Gastrocnemius medialis (tissue), 4 donors: ENCODE results near the gene NCBP1. TPM values are rescaled to one million over a fixed set of nuclear protein-coding genes. Genes with fewer than 3 reads are reported as not detected.

ENCODE experiments used
- ATAC-seq, 2 donors: fragments of 150-250 bp; one replicate each; pipeline ENCODE4 v1.9.1; 2016
- DNase-seq, 2 donors: peaks; one replicate each; pipeline ENCODE4 v3.0.0-alpha.2; 2019
- H3K27ac ChIP-seq, 4 donors: fragments of 200-600 bp; sonication (generic); 1 replicate in 1 of 4; 2 replicates in 3 of 4; pipeline ENCODE4 v1.5.1; 2016 to 2018; ENCODE audit warnings: mild to moderate bottlenecking in 2 of 4, moderate library complexity in 1 of 4
- H3K27me3 ChIP-seq, 3 donors: fragments of 200-600 bp; sonication (generic) in 2 of 3; 1 replicate in 1 of 3; 2 replicates in 2 of 3; pipeline versions ENCODE4 v1.5.1 to v1.6.0; 2016 to 2019; ENCODE audit warnings: mild to moderate bottlenecking in 1 of 3, moderate library complexity in 1 of 3
- H3K36me3 ChIP-seq, 2 donors: fragments of 200-600 bp; sonication (generic) in 1 of 2; one replicate each; pipeline ENCODE4 v1.5.1; 2017 to 2018
- H3K4me1 ChIP-seq, 2 donors: fragments of 200-600 bp; sonication (generic) in 1 of 2; one replicate each; pipeline ENCODE4 v1.5.1; 2016 to 2017; ENCODE audit warnings: mild to moderate bottlenecking in 2 of 2
- H3K4me3 ChIP-seq, 4 donors: fragments of 200-600 bp; sonication (generic) in 3 of 4; 1 replicate in 1 of 4; 2 replicates in 3 of 4; pipeline ENCODE4 v1.5.1; 2016 to 2019; ENCODE audit warnings: mild to moderate bottlenecking in 2 of 4
- H3K9me3 ChIP-seq, 3 donors: fragments of 200-600 bp; sonication (generic) in 2 of 3; 1 replicate in 1 of 3; 2 replicates in 2 of 3; pipeline ENCODE4 v1.5.1; 2016 to 2019
- POLR2A ChIP-seq, 2 donors: fragments of 450-650 bp; IDR thresholded peaks; one replicate each; pipeline ENCODE4 v1.6.1; 2017; ENCODE audit warnings: antibody characterized with exemption in 2 of 2, mild to moderate bottlenecking in 2 of 2, moderate library complexity in 2 of 2
- in situ Hi-C, 4 donors: fragments of 200-750 bp; cut with MboI; loops; one replicate each; pipeline versions ENCODE4 v1.15.0 to v1.8.0; 2017; ENCODE audit warnings: low sequenced_read_pairs in 4 of 4
- intact Hi-C: fragments of 100-400 bp; cut with DNase I; formaldehyde crosslinking; loops from one replicate; pipeline ENCODE4 v1.15.1; 2023; ENCODE audit warnings: low total_unique reads
- total RNA-seq, 4 donors: library from RNA; depleted of rRNA; stranded (reverse); fragments of >200 nt; gene quantifications; one replicate each; pipeline versions ENCODE4 v1.1.0 to v1.2.3, GENCODE V29; 2016
- TF ChIP-seq, protein P1 (sequence below), 5 experiments: fragments of 450-650 bp in 3 of 5; fragments of 200-600 bp in 2 of 5; sonication (generic) in 2 of 5; IDR thresholded peaks in 4 of 5; conservative IDR thresholded peaks in 1 of 5; 1 replicate in 4 of 5; 2 replicates in 1 of 5; pipeline ENCODE4 v1.5.1; 2016 to 2019; ENCODE audit warnings: antibody characterized with exemption in 5 of 5, mild to moderate bottlenecking in 3 of 5, moderate library complexity in 3 of 5

The NCBP1 gene
- total RNA-seq, 4 donors from 2014 or later: 8.2 to 17.2 (median 15.7) TPM

DNA sequence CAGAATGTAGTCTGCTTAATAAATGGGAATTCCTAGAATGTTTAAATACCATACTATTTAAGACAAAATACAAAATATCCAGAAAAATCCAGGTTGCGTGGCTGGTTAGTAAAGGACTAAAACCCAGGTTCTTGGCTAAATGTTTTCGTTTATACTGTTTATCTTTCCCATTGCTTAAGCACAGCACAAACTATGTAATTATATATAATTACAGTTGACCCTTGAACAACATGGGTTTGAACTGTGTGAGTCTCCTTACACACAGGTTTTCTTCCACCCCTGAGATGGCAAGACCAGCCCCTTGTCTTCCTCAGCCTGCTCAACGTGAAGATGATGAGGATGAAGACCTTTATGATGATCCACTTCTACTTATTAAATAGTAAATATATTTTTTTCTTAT is 38.8 kb downstream of the NCBP1 start:
- Histone ChIP-seq H3K36me3 (peaks cover 5 to 93% of the 10 kb centered on the region in 2 donors), H3K4me1 (no peaks in the 10 kb centered on the region), H3K9me3 (no peaks in the 10 kb centered on the region), H3K4me3 (no peak overlapping the region), H3K27me3 (no peaks in the 10 kb centered on the region), H3K27ac (no peak overlapping the region)
- ATAC-seq: no peak
- in situ Hi-C loops: no loop called here
- no peak for TF ChIP-seq POLR2A (IDR thresholded peaks at IDR 0.05)
- TF ChIP-seq, protein P1, sequence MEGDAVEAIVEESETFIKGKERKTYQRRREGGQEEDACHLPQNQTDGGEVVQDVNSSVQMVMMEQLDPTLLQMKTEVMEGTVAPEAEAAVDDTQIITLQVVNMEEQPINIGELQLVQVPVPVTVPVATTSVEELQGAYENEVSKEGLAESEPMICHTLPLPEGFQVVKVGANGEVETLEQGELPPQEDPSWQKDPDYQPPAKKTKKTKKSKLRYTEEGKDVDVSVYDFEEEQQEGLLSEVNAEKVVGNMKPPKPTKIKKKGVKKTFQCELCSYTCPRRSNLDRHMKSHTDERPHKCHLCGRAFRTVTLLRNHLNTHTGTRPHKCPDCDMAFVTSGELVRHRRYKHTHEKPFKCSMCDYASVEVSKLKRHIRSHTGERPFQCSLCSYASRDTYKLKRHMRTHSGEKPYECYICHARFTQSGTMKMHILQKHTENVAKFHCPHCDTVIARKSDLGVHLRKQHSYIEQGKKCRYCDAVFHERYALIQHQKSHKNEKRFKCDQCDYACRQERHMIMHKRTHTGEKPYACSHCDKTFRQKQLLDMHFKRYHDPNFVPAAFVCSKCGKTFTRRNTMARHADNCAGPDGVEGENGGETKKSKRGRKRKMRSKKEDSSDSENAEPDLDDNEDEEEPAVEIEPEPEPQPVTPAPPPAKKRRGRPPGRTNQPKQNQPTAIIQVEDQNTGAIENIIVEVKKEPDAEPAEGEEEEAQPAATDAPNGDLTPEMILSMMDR (IDR thresholded peaks at IDR 0.05 in 4 of 5, conservative IDR thresholded peaks at IDR 0.05 in 1 of 5): no peak
- intact Hi-C loops: no loop called here
- DNase-seq: no peak

DNA sequence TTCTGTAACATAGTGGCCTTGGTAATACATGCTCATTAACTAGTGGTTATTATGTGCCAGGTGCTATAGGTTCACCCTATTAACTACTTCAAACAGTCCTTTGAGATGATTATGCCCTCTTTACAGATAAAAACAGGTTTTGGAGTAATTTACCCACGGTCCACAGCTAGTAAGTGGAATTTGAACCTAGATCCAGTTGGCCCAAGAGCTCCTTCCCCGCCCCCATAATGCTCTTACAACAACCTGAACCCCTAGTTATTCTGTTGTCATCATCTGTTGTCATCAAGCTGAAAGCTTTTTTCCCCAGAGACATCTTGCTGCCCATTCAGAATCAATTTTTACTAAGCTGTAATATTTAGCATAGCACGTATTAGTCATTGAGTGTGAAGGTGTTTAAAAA is 40.3 kb downstream of the NCBP1 start:
- in situ Hi-C loops: no loop called here
- no peak for TF ChIP-seq POLR2A (IDR thresholded peaks at IDR 0.05)
- TF ChIP-seq, protein P1 (IDR thresholded peaks at IDR 0.05 in 4 of 5, conservative IDR thresholded peaks at IDR 0.05 in 1 of 5): no peak
- DNase-seq (no peak), ATAC-seq (no peak)
- Histone ChIP-seq H3K9me3 (no peaks in the 10 kb centered on the region), H3K4me1 (no peaks in the 10 kb centered on the region), H3K4me3 (no peak overlapping the region), H3K27me3 (no peaks in the 10 kb centered on the region), H3K36me3 (peaks cover 5 to 86% of the 10 kb centered on the region in 2 donors), H3K27ac (no peak overlapping the region)
- intact Hi-C loops: no loop called here

DNA sequence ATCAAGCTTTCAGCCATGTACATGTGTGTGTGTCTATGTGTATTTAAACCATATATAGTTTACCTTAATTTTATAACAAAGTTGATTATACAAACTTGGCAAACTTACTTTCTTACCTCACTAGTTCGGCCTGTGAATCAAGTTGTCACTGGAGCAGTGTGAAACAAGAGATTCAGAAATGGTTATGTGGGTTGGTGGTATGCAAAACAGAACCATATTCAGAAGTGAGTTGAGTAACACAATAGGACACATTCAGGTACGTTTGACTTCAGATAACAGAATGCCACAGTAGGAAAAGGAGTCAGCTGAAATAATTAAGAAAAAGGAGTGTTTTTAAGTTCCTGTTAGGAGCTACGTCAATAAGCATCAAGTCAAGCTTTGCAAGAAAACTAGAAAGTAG is 42.0 kb downstream of the NCBP1 start:
- intact Hi-C loops: no loop called here

DNA sequence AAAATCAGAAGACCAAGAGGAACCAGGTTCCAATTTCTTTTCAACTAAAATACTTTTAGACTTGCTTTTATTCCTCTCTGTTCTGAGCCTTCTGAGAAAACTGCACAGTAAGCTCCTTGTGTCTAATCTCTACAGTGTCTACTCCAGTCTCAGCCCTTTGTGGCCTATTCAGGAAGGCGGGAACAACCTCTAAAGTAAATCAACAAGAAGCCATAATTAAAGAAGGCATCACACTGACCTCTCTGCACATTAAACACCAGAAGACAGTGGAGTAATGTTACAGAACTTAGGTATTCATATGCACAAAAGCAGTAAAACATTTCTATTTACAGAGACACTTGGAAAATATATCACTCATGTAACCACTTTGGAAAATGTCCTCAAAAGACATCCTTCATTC is 48.6 kb downstream of the NCBP1 start:
- H3K4me3 ChIP-seq: no peak overlapping the region
- intact Hi-C loops (no loop called here), in situ Hi-C loops (loop anchor here in 1 of 4 donors (25.0 kb wide), 1 partner anchor 330 kb away; no protein-coding TSS in a partner anchor)
- ATAC-seq: no peak
- TF ChIP-seq POLR2A (IDR thresholded peaks at IDR 0.05): no peak
- TF ChIP-seq, protein P1 (IDR thresholded peaks at IDR 0.05 in 4 of 5, conservative IDR thresholded peaks at IDR 0.05 in 1 of 5): no peak
- H3K4me1 ChIP-seq: no peaks in the 10 kb centered on the region
- H3K9me3 ChIP-seq: no peaks in the 10 kb centered on the region
- DNase-seq: no peak
- H3K27me3 ChIP-seq: no peaks in the 10 kb centered on the region
- no peak overlapping the region for H3K27ac ChIP-seq
- peaks cover 0 to 81% of the 10 kb centered on the region in 2 donors for H3K36me3 ChIP-seq

More for the DNA sequence above, 42.0 kb downstream of the NCBP1 start:
- no peak for TF ChIP-seq POLR2A (IDR thresholded peaks at IDR 0.05)
- TF ChIP-seq, protein P1 (IDR thresholded peaks at IDR 0.05 in 4 of 5, conservative IDR thresholded peaks at IDR 0.05 in 1 of 5): no peak
- Histone ChIP-seq H3K27ac (no peak overlapping the region), H3K4me1 (no peaks in the 10 kb centered on the region), H3K27me3 (no peaks in the 10 kb centered on the region), H3K36me3 (peaks cover 5 to 81% of the 10 kb centered on the region in 2 donors), H3K9me3 (no peaks in the 10 kb centered on the region), H3K4me3 (no peak overlapping the region)
- in situ Hi-C loops: loop anchor here in 1 of 4 donors (25.0 kb wide), 1 partner anchor 337 kb away; no protein-coding TSS in a partner anchor
- no peak for DNase-seq
- no peak for ATAC-seq

DNA sequence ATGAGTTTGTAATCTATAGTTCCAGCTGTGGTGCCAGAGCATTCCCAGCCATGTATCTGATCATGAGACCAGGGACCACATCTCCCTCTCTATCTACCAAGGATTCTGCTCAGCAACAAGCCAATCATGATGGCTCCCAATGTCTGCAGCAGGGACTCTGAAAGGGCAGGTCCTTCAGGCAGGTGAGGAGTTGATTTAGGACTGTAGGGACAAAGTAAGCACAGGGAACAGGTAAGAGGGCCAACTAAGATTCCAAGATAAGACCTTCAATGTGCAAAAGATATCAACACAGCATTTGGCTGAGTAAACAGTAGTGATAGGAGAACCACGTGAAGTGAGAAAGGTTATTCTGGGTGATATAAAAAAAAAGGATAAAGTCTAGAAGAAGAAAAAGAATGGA is 55.0 kb downstream of the NCBP1 start:
- Histone ChIP-seq H3K9me3 (no peaks in the 10 kb centered on the region), H3K4me1 (peaks cover 0 to 5% of the 10 kb centered on the region in 2 donors), H3K27ac (no peak overlapping the region), H3K27me3 (no peaks in the 10 kb centered on the region), H3K36me3 (peaks cover 0 to 65% of the 10 kb centered on the region in 2 donors), H3K4me3 (no peak overlapping the region)
- TF ChIP-seq, protein P1 (IDR thresholded peaks at IDR 0.05 in 4 of 5, conservative IDR thresholded peaks at IDR 0.05 in 1 of 5): no peak
- TF ChIP-seq POLR2A (IDR thresholded peaks at IDR 0.05): no peak
- ATAC-seq: no peak
- in situ Hi-C loops (loop anchor here in 1 of 4 donors (25.0 kb wide), 1 partner anchor 324 kb away; no protein-coding TSS in a partner anchor), intact Hi-C loops (no loop called here)
- DNase-seq: no peak
